HG03139 (cell line): ENCODE data around the gene MARK4.
"Not testable (repeated sequence)": the region's sequence is repeated elsewhere in the genome, so short reads cannot be mapped to it uniquely, and the experiment has no call there.

Experiments
- ATAC-seq: cut with Tn5 transposase; IDR thresholded peaks from one replicate; pipeline ENCODE4 v1.9.1; 2021; ENCODE audit not compliant: unreplicated experiment

Gene MARK4

DNA sequence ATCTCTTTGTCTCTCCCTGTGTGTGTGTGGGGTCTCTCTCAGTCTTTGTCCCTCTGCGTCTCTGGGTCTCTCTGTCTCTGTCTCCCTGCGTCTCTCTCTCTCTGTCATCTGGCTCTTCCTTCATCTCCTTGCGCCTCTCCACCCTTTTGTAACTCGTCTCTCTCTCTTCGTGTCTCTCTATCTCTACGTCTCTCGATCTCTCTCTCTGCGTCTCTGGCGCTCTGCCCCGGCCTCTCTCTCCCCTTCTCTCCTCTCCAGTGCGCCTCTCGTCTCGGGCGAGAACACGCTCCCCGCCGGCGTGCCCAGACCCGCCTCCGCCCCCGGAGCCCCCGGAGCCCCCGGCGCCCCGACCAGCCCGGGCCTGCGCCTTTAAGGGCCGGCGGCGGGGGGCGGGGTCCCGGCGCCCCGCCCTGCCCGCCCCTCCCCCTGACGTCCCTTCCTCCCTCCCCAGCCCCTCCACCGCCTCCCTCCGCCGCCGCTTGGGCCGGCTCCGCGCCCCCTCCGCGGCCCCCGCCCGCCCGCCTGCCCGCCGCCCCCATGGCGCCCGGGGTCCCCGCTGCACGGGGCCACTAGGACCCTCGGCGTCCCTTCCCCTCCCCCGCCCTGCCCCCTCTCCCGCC lies at the start of gene MARK4:
TSS of gene MARK4 (plus strand) at position 440 of the 620 bp plus-strand sequence. CDS start 318 bp downstream, outside the sequence.
- no peak for ATAC-seq

DNA sequence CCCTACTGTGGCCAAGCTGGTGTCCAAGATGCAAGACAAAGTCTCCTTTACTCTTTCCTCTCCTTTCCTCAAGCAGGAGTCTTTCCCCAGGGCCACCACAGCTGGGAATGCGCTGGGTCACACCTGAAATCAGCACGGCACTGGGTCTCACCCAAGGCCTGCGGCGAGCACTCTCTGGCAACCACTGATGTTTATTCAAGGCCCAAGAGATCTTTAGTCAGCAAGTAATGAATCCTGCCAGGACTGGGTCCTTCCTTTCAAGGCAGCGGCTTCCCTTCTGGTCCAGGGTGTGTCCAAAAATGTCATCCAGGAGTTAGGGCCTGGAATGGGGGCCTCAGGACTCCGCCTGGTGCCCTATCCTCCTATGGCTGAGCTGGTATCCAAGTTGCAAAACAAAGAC lies 48.4 kb upstream of the MARK4 start:
- no peak for ATAC-seq

DNA sequence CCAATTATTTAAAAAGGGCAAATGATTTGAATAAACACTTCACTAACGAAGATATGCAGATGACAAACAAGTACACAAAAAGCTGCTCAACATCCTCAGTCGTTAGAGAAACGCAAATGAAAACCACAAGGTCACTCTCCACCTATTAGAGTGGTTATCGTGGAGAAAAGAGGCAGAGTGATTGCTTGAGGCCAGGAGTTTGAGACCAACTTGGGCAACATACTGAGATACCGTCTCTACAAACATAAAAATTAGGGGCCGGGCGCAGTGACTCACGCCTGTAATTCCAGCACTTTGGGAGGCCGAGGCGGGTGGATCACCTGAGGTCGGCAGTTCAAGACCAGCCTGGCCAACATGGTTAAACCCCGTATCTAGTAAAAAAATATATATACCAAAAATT lies 45.3 kb upstream of the MARK4 start:
- no peak for ATAC-seq

DNA sequence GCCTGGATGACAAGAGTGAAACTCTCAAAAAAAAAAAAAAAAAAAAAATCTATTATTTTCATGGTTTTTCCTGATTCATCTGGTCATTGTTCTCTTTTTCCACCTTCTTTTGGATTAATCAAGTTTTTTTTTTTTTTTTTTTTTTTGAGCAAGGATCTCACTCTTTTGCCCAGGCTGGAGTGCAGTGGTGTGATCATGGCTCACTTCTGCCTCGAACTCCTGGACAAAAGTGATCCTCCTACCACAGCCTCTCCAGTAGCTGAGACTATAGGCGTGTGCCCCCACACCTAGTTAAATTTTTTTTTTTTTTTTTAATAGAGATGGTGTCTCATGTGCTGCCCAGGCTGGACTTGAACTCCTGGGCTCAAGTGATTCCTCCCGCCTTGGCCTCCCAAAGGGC lies 44.7 kb upstream of the MARK4 start:
- ATAC-seq, result no peak

DNA sequence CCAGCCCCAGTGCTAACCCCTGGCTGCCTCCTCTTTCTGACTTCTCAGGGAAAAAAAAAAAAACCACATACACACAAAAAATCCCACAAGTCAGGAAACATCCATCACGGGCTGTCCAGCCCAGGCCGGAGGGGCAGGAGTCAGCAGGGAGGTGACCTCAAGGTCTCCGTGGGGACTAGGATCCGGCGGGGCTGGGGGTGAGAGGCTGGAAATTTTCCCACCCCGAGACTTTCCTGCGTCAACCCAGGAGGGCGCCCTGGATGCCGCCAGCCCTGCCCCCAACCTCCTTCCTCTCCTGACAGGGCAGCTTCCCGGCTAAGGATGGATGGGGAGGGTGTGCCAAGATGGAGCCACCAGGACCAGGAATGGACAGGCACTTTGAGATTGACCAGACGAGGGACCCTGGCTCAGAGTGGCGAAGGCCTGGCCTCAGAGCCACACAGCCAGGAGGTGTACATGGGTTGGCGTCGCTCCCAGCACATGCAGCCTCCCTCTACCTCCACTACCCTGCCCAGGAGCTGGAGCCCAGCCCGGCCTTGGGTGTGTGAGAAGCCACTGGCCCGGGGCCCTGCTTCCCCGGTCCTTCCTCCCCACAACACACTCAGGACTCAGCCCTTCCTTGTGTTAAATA lies 39.2 kb upstream of the MARK4 start:
- no peak for ATAC-seq

DNA sequence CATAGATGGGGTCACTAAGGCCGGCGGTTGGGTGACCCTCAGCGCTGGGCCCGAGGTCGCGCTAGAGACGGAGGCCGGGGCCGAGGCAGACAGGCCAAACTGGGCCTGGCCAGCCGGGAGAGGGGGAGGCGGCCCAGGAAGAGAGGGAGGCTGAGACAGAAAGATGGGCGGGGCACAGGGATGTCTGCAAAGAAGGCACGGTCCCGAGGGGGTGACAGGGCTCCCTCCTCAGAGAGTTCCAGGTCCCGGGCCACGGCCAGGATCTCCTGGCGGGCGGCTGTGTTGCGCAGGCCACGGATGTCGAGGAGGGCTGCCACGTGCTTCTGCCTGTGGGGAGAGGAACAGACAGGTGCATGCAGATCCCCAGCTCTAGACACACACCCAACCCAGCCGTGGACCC lies 38.0 kb upstream of the MARK4 start:
- no peak for ATAC-seq

DNA sequence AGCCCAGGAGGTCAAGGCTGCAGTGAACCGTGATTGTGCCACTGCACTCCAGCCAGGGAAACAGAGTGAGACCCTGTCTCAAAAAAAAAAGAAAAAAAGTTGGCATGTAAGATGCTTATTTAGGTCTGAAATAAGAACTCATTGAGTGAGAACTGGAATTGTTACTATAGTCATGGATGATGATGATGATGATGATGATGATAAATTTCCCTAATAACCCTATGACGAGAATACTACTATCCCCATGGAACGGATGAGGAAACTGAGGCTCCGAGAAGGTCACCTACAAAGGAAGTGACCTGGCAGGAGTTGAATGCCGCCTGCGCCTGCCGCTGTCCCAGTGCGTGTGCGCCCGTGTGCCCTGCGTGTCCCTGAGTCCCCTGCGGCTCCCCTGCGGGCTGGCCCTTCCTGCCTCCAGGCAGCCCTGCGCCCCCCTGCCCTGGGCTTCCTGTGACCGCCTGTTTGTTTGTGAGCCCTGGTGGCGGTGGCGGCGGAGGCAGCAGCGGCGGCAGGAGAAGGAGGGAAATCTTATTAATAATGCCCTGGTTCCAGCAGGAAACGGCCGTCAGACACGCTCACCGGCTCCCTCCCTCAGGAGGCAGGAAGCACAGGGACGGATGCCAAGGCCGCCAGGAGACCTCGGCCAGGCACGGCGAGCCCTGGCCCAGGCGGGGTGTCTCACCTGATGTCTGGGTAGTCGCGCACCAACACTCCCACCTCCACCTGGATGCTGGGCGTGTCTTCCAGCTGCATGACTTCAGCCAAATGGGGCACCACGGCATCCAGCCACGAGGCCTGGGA lies 35.5 kb upstream of the MARK4 start:
- ATAC-seq, result no peak

- ATAC-seq, result no peak
Observed at GRCh38 chr19:45216667-45217066, 34.4 kb upstream of the MARK4 start.

- no peak for ATAC-seq
Observed at GRCh38 chr19:45217193-45217956, 33.7 kb upstream of the MARK4 start.

GRCh38 chr19:45217957-45218334 lies 33.1 kb upstream of the MARK4 start:
- ATAC-seq, result no peak

- no peak for ATAC-seq
Observed at GRCh38 chr19:45218426-45218825, 32.6 kb upstream of the MARK4 start.

DNA sequence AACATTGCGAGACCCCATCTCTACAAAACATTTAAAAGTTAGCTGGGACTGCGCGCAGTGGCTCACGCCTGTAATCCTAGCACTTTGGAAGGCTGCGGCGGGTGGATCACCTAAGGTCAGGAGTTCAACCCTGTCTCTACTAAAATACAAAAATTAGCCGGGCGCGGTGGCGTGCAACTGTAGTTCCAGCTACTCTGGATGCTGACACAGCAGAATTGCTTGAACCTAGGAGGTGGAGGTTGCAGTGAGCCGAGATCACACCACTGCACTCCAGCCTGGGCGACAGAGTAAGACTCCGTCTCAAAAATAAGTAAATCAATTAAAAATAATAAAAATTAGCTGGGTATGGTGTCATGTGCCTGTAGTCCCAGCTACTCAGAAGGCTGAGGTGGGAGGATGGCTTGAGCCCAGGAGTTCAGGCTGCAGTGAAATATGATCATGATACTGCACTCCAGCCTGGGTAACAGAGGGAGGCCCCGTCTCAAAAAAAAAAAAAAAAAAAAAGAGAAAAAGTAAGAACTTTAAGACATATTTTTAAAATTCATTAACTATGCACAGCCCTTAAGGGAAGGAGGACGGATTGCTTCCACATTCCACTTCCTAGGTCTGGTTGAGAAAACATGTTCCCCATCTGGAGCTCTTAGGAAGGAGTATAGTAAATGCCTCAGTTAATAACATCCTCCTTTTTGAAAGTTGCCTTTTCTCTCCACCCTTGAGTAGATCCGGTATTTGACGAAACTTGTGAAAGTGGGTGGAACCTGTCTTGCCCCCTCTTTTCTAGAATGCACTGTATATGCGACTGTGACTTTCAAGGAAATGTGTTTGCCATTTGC lies 31.9 kb upstream of the MARK4 start:
- ATAC-seq, result no peak

- no peak for ATAC-seq
Observed at GRCh38 chr19:45222724-45223123, 28.3 kb upstream of the MARK4 start.

GRCh38 chr19:45223879-45224278 lies 27.2 kb upstream of the MARK4 start:
- no peak for ATAC-seq

DNA sequence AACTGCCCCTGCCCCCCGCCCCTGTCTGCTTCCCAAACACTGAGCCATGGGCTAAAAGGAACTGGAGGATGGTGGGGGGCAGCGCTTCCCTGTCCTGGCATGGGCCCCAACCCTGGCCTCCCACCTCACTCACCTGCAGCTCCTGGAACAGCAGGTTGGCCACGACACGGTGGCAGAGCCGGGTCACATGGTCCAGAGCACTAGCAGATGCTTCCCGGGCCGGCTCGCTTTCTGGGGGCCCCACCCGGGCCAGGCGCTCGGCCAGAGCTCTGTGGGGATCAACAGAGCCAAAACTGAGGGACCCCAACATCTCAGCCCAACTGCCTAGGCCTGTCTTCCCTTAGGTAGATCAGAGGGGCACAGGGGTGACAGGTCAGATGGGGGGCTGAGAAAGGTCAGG lies 26.4 kb upstream of the MARK4 start:
- no peak for ATAC-seq

DNA sequence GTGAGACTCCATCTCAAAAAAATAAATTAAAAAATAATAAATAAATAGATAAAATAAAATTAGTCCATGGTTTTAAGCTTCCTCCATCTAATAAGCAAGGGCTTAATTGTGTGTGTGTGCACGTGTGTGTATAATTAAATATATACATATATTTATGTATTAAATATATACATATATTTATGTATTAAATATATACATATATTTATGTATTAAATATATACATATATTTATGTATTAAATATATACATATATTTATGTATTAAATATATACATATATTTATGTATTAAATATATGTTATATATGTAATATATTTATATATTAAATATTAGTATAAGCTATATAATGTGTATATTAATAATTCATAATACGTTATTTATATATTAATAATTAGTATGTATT lies 22.0 kb upstream of the MARK4 start:
- not testable (repeated sequence) for ATAC-seq

- no peak for ATAC-seq
Observed at GRCh38 chr19:45231891-45232290, 19.2 kb upstream of the MARK4 start.

- ATAC-seq, result no peak
Observed at GRCh38 chr19:45234089-45234869, 16.8 kb upstream of the MARK4 start.

GRCh38 chr19:45235485-45235884 lies 15.6 kb upstream of the MARK4 start:
- no peak for ATAC-seq

GRCh38 chr19:45238556-45238955 lies 12.5 kb upstream of the MARK4 start:
- ATAC-seq, result no peak
